ENCODE data around the gene GADD45A. TPM values are rescaled to one million over a fixed set of nuclear protein-coding genes. Genes with fewer than 3 reads are reported as not detected.
A peak's percentile ranks its signal among the peaks of the same experiment; 100 is the strongest.

GADD45A gene
- total RNA-seq, 1 experiment from 2014 or later: 34.5 TPM

DNA sequence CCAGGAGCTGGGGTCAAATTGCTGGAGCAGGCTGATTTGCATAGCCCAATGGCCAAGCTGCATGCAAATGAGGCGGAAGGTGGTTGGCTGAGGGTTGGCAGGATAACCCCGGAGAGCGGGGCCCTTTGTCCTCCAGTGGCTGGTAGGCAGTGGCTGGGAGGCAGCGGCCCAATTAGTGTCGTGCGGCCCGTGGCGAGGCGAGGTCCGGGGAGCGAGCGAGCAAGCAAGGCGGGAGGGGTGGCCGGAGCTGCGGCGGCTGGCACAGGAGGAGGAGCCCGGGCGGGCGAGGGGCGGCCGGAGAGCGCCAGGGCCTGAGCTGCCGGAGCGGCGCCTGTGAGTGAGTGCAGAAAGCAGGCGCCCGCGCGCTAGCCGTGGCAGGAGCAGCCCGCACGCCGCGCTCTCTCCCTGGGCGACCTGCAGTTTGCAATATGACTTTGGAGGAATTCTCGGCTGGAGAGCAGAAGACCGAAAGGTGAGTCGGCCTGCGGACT is at the start of gene GADD45A (continued):
- TF ChIP-seq MYBL2 (CRISPR knock-in tag; IDR thresholded peaks at IDR 0.05) (peak; percentile 18; the same call in 1 of the 2 replicates), MXD4 (CRISPR knock-in tag; IDR thresholded peaks at IDR 0.05; ENCODE audit: borderline replicate concordance) (no peak), ELF4 (CRISPR knock-in tag; IDR thresholded peaks at IDR 0.05; ENCODE audit: low read depth) (no peak), TP53 (CRISPR knock-in tag; IDR thresholded peaks at IDR 0.05) (peak; percentile 74; the same call in 1 of the 2 replicates), ETV6 (CRISPR knock-in tag; IDR thresholded peaks at IDR 0.05) (peak; percentile 91; the same call in 1 of the 2 replicates), SP1 (CRISPR knock-in tag; conservative IDR thresholded peaks at IDR 0.05) (peak; percentile 83; the same call in 1 of the 2 replicates), CREM (CRISPR knock-in tag; IDR thresholded peaks at IDR 0.05) (no peak), ZNF396 (CRISPR knock-in tag; IDR thresholded peaks at IDR 0.05; ENCODE audit: borderline replicate concordance) (no peak), GRHL2 (CRISPR knock-in tag; IDR thresholded peaks at IDR 0.05; ENCODE audit: insufficient replicate concordance, severe bottlenecking) (no peak), ZNF121 (CRISPR knock-in tag; IDR thresholded peaks at IDR 0.05) (no peak), GABPB1 (CRISPR knock-in tag; IDR thresholded peaks at IDR 0.05) (peak; percentile 76), JUN (CRISPR knock-in tag; IDR thresholded peaks at IDR 0.05) (no peak), ZNF219 (CRISPR knock-in tag; IDR thresholded peaks at IDR 0.05; ENCODE audit: borderline replicate concordance) (no peak), TEAD1 (CRISPR knock-in tag; IDR thresholded peaks at IDR 0.05) (peak; percentile 94), ZNF416 (CRISPR knock-in tag; IDR thresholded peaks at IDR 0.05) (no peak), RORB (CRISPR knock-in tag; IDR thresholded peaks at IDR 0.05) (no peak)
- TF ChIP-seq, protein P1, sequence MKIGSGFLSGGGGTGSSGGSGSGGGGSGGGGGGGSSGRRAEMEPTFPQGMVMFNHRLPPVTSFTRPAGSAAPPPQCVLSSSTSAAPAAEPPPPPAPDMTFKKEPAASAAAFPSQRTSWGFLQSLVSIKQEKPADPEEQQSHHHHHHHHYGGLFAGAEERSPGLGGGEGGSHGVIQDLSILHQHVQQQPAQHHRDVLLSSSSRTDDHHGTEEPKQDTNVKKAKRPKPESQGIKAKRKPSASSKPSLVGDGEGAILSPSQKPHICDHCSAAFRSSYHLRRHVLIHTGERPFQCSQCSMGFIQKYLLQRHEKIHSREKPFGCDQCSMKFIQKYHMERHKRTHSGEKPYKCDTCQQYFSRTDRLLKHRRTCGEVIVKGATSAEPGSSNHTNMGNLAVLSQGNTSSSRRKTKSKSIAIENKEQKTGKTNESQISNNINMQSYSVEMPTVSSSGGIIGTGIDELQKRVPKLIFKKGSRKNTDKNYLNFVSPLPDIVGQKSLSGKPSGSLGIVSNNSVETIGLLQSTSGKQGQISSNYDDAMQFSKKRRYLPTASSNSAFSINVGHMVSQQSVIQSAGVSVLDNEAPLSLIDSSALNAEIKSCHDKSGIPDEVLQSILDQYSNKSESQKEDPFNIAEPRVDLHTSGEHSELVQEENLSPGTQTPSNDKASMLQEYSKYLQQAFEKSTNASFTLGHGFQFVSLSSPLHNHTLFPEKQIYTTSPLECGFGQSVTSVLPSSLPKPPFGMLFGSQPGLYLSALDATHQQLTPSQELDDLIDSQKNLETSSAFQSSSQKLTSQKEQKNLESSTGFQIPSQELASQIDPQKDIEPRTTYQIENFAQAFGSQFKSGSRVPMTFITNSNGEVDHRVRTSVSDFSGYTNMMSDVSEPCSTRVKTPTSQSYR (CRISPR knock-in tag; IDR thresholded peaks at IDR 0.05): no peak
- TF ChIP-seq, protein P2, sequence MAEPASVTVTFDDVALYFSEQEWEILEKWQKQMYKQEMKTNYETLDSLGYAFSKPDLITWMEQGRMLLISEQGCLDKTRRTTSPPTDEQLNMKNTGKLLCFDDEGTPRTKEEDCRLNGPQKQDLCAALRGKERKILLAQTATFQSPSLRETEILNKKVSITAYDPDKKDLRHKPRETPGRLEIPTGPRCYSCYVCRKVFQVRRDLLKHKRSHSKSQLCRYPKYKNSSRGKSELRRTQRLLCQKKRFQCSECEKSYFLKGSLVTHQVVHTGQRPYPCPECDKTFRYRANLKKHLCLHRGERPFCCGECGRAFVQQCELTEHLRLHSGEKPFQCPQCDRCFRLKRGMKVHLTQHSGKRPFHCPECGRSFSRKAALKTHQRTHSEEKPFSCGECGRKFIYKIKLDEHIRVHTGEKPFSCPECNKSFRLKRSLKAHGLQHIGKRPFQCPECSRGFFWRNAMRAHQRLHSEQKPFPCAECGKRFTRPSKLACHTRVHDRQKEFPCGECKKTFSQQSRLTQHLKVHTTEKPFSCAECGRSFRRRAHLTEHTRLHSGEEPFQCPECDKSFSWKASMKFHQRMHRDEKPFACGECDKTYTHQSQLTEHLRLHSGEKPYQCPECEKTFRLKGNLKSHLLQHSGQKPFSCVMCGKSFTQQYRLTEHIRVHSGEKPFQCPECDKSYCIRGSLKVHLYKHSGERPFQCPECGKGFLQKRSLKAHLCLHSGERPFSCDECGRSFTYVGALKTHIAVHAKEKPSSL (CRISPR knock-in tag; conservative IDR thresholded peaks at IDR 0.05): no peak
- TF ChIP-seq, protein P3, sequence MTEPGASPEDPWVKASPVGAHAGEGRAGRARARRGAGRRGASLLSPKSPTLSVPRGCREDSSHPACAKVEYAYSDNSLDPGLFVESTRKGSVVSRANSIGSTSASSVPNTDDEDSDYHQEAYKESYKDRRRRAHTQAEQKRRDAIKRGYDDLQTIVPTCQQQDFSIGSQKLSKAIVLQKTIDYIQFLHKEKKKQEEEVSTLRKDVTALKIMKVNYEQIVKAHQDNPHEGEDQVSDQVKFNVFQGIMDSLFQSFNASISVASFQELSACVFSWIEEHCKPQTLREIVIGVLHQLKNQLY (CRISPR knock-in tag; IDR thresholded peaks at IDR 0.05): no peak
- TF ChIP-seq, protein P4, sequence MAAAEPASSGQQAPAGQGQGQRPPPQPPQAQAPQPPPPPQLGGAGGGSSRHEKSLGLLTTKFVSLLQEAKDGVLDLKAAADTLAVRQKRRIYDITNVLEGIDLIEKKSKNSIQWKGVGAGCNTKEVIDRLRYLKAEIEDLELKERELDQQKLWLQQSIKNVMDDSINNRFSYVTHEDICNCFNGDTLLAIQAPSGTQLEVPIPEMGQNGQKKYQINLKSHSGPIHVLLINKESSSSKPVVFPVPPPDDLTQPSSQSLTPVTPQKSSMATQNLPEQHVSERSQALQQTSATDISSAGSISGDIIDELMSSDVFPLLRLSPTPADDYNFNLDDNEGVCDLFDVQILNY (CRISPR knock-in tag; IDR thresholded peaks at IDR 0.05): peak; percentile 87
- TF ChIP-seq, protein P5, sequence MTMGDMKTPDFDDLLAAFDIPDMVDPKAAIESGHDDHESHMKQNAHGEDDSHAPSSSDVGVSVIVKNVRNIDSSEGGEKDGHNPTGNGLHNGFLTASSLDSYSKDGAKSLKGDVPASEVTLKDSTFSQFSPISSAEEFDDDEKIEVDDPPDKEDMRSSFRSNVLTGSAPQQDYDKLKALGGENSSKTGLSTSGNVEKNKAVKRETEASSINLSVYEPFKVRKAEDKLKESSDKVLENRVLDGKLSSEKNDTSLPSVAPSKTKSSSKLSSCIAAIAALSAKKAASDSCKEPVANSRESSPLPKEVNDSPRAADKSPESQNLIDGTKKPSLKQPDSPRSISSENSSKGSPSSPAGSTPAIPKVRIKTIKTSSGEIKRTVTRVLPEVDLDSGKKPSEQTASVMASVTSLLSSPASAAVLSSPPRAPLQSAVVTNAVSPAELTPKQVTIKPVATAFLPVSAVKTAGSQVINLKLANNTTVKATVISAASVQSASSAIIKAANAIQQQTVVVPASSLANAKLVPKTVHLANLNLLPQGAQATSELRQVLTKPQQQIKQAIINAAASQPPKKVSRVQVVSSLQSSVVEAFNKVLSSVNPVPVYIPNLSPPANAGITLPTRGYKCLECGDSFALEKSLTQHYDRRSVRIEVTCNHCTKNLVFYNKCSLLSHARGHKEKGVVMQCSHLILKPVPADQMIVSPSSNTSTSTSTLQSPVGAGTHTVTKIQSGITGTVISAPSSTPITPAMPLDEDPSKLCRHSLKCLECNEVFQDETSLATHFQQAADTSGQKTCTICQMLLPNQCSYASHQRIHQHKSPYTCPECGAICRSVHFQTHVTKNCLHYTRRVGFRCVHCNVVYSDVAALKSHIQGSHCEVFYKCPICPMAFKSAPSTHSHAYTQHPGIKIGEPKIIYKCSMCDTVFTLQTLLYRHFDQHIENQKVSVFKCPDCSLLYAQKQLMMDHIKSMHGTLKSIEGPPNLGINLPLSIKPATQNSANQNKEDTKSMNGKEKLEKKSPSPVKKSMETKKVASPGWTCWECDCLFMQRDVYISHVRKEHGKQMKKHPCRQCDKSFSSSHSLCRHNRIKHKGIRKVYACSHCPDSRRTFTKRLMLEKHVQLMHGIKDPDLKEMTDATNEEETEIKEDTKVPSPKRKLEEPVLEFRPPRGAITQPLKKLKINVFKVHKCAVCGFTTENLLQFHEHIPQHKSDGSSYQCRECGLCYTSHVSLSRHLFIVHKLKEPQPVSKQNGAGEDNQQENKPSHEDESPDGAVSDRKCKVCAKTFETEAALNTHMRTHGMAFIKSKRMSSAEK (CRISPR knock-in tag; IDR thresholded peaks at IDR 0.05; ENCODE audit: borderline replicate concordance): no peak
- TF ChIP-seq, protein P6, sequence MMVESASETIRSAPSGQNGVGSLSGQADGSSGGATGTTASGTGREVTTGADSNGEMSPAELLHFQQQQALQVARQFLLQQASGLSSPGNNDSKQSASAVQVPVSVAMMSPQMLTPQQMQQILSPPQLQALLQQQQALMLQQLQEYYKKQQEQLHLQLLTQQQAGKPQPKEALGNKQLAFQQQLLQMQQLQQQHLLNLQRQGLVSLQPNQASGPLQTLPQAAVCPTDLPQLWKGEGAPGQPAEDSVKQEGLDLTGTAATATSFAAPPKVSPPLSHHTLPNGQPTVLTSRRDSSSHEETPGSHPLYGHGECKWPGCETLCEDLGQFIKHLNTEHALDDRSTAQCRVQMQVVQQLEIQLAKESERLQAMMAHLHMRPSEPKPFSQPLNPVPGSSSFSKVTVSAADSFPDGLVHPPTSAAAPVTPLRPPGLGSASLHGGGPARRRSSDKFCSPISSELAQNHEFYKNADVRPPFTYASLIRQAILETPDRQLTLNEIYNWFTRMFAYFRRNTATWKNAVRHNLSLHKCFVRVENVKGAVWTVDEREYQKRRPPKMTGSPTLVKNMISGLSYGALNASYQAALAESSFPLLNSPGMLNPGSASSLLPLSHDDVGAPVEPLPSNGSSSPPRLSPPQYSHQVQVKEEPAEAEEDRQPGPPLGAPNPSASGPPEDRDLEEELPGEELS (CRISPR knock-in tag; IDR thresholded peaks at IDR 0.05): peak; percentile 79; the same call in 1 of the 2 replicates
- TF ChIP-seq, protein P7, sequence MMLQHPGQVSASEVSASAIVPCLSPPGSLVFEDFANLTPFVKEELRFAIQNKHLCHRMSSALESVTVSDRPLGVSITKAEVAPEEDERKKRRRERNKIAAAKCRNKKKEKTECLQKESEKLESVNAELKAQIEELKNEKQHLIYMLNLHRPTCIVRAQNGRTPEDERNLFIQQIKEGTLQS (CRISPR knock-in tag; conservative IDR thresholded peaks at IDR 0.05): no peak
- TF ChIP-seq, protein P8, sequence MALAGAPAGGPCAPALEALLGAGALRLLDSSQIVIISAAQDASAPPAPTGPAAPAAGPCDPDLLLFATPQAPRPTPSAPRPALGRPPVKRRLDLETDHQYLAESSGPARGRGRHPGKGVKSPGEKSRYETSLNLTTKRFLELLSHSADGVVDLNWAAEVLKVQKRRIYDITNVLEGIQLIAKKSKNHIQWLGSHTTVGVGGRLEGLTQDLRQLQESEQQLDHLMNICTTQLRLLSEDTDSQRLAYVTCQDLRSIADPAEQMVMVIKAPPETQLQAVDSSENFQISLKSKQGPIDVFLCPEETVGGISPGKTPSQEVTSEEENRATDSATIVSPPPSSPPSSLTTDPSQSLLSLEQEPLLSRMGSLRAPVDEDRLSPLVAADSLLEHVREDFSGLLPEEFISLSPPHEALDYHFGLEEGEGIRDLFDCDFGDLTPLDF (CRISPR knock-in tag; IDR thresholded peaks at IDR 0.05): no peak
- TF ChIP-seq, protein P9, sequence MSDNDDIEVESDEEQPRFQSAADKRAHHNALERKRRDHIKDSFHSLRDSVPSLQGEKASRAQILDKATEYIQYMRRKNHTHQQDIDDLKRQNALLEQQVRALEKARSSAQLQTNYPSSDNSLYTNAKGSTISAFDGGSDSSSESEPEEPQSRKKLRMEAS (CRISPR knock-in tag; IDR thresholded peaks at IDR 0.05): peak; percentile 69; the same call in 1 of the 2 replicates

All from WTC11 (cell line).